Body of pancreas (tissue), 4 donors: Measurements from ENCODE around the gene TSPAN18. TPM values are rescaled to one million over a fixed set of nuclear protein-coding genes. Genes with fewer than 3 reads are reported as not detected.

ENCODE experiments used
- ATAC-seq: fragments of 150-250 bp; one replicate; pipeline ENCODE4 v1.9.1; 2016
- DNase-seq, 4 donors: peaks; one replicate each; pipeline ENCODE4 v3.0.0-alpha.2; 2019
- H3K27ac ChIP-seq, 4 donors: fragments of 200-600 bp; sonication (generic); 1 replicate in 3 of 4; 2 replicates in 1 of 4; pipeline versions ENCODE4 v1.5.1 to v1.6.1; 2016 to 2019; ENCODE audit warnings: mild to moderate bottlenecking in 1 of 4, mixed read lengths in 1 of 4, moderate library complexity in 1 of 4
- H3K27me3 ChIP-seq, 2 donors: fragments of 200-600 bp; sonication (generic); one replicate each; pipeline ENCODE4 v1.6.0; 2016; ENCODE audit warnings: mild to moderate bottlenecking in 1 of 2
- H3K36me3 ChIP-seq, 2 donors: fragments of 200-600 bp; sonication (generic); replicated peaks in 1 of 2; 2 replicates each; pipeline ENCODE4 v1.5.1; 2016; ENCODE audit warnings: low read depth in 2 of 2; ENCODE audit not compliant: insufficient read depth in 1 of 2
- H3K4me1 ChIP-seq: fragments of 200-600 bp; sonication (generic); one replicate; pipeline ENCODE4 v1.6.0; 2016
- H3K4me3 ChIP-seq, 2 donors: fragments of 200-600 bp; sonication (generic); 1 replicate in 1 of 2; 2 replicates in 1 of 2; pipeline ENCODE4 v1.5.1; 2016 to 2019
- H3K9me3 ChIP-seq, 3 donors: fragments of 200-600 bp; sonication (generic); 1 replicate in 2 of 3; 2 replicates in 1 of 3; pipeline ENCODE4 v1.5.1; 2016
- POLR2A ChIP-seq, 3 donors: fragments of 450-650 bp; IDR thresholded peaks; one replicate each; pipeline ENCODE4 v1.6.1; 2016; ENCODE audit warnings: antibody characterized with exemption in 3 of 3, mild to moderate bottlenecking in 2 of 3
- WGBS, 2 donors: methylation state at CpG; one replicate each; pipeline ENCODE4 v1.1.5; 2017; 5-methylcytosine and 5-hydroxymethylcytosine counted together
- intact Hi-C: fragments of 100-400 bp; cut with DNase I; formaldehyde crosslinking; loops from one replicate; pipeline ENCODE4 v1.15.1; 2023
- total RNA-seq, 2 donors: library from RNA; depleted of rRNA; stranded (reverse); fragments of >200 nt; gene quantifications; one replicate each; pipeline ENCODE4 v1.1.0, GENCODE V29; 2016
- TF ChIP-seq, protein P1 (sequence below), 7 experiments: fragments of 450-650 bp in 4 of 7; fragments of 200-600 bp in 3 of 7; sonication (generic) in 3 of 7; IDR thresholded peaks; one replicate each; pipeline ENCODE4 v1.5.1; 2016 to 2019; ENCODE audit warnings: antibody characterized with exemption in 7 of 7

Gene TSPAN18
- total RNA-seq, 2 donors from 2014 or later, result 2.1 to 3.0 TPM

DNA sequence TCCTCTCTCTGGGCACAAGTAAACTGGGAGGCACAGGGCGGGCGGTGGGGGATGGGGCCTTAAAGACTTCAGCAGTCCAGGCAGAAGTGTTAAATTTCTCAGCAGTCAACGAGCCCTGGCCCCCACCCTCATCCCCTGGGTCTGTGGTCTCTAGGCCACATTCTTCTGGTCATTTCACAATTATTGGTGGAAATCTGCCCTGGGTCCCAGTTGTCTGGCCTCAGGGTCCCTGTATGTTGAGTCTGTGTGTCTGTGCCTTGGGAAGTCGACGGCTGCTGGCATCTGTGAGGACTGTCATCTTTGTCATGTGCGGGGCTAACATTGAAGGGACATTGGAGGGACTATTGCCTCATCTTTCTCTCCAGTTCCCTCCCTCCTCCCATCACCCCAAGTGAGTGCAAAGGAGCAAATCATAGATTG lies 1.7 kb downstream of the TSPAN18 start:
- peaks cover 0 to 7% of the 10 kb centered on the region in 2 donors for H3K27me3 ChIP-seq
- no peak for TF ChIP-seq POLR2A (IDR thresholded peaks at IDR 0.05)
- TF ChIP-seq, protein P1, sequence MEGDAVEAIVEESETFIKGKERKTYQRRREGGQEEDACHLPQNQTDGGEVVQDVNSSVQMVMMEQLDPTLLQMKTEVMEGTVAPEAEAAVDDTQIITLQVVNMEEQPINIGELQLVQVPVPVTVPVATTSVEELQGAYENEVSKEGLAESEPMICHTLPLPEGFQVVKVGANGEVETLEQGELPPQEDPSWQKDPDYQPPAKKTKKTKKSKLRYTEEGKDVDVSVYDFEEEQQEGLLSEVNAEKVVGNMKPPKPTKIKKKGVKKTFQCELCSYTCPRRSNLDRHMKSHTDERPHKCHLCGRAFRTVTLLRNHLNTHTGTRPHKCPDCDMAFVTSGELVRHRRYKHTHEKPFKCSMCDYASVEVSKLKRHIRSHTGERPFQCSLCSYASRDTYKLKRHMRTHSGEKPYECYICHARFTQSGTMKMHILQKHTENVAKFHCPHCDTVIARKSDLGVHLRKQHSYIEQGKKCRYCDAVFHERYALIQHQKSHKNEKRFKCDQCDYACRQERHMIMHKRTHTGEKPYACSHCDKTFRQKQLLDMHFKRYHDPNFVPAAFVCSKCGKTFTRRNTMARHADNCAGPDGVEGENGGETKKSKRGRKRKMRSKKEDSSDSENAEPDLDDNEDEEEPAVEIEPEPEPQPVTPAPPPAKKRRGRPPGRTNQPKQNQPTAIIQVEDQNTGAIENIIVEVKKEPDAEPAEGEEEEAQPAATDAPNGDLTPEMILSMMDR (IDR thresholded peaks at IDR 0.05), result no peak
- no peaks in the 10 kb centered on the region for H3K9me3 ChIP-seq
- intact Hi-C loops, result no loop called here
- ATAC-seq (no peak), DNase-seq (no peak)
- 41 to 43% methylated on average over 6 of the region's 6 CpGs for WGBS, 2 donors
- H3K4me1 ChIP-seq, result peaks cover 20% of the 10 kb centered on the region
- no peak overlapping the region for H3K4me3 ChIP-seq
- no peaks in the 10 kb centered on the region for H3K36me3 ChIP-seq
- no peak overlapping the region for H3K27ac ChIP-seq

DNA sequence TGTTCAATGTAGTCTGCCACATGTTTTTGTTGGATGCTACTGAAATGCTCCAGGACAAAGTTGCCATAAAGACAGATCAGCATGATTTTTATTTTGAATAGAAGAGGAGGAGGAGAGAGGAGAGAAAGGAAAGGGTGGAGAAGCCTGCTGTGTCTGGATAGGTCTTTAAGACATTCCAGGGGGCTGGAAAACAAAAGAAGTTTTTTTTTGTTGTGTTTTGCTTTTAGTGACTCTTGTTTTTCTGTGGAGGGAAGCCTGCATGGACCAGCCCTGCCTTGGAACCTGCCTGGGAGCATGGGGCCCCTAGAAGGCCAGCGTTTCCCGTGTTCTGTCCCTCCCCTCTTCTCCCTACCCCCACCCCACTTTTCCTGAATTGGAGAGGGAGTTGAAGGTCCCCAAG lies 2.3 kb downstream of the TSPAN18 start:
- TF ChIP-seq, protein P1 (IDR thresholded peaks at IDR 0.05), result no peak
- no peak for TF ChIP-seq POLR2A (IDR thresholded peaks at IDR 0.05)
- 39 to 50% methylated on average over 2 of the region's 2 CpGs for WGBS, 2 donors
- DNase-seq (no peak), ATAC-seq (no peak)
- peaks cover 0 to 7% of the 10 kb centered on the region in 2 donors for H3K27me3 ChIP-seq
- intact Hi-C loops, result no loop called here
- peaks cover 20% of the 10 kb centered on the region for H3K4me1 ChIP-seq
- no peaks in the 10 kb centered on the region for H3K36me3 ChIP-seq
- H3K27ac ChIP-seq, result no peak overlapping the region
- H3K4me3 ChIP-seq, result no peak overlapping the region
- H3K9me3 ChIP-seq, result no peaks in the 10 kb centered on the region

DNA sequence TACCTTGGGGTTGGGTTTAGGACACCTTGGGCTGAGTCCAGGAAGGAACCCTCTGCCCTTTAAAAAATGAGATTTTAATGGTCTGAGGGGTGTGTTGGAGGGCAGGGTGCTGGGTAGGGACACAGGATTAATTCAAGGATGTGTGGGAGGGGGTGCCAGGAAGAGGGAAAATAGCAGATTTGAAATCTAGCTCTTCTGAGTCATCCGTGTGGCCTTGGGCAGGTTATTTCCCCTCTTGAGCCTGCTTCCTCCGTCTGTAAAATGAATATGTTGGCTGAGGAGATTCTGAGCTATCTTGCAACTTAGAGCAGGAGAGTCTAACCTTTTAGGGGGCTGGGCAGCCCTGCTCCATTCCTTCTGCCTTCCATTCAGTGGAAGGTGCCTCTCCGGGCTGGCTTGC lies 3.0 kb downstream of the TSPAN18 start:
- Histone ChIP-seq H3K4me1 (peaks cover 20% of the 10 kb centered on the region), H3K36me3 (no peaks in the 10 kb centered on the region), H3K27me3 (peaks cover 0 to 7% of the 10 kb centered on the region in 2 donors), H3K9me3 (no peaks in the 10 kb centered on the region), H3K27ac (no peak overlapping the region), H3K4me3 (no peak overlapping the region)
- TF ChIP-seq, protein P1 (IDR thresholded peaks at IDR 0.05), result no peak
- no peak for TF ChIP-seq POLR2A (IDR thresholded peaks at IDR 0.05)
- ATAC-seq (no peak), DNase-seq (no peak)
- intact Hi-C loops, result loop anchor here (5.0 kb wide), 1 partner anchor 183 kb away; no protein-coding TSS in a partner anchor
- 61 to 64% methylated on average over 3 of the region's 3 CpGs for WGBS, 2 donors

DNA sequence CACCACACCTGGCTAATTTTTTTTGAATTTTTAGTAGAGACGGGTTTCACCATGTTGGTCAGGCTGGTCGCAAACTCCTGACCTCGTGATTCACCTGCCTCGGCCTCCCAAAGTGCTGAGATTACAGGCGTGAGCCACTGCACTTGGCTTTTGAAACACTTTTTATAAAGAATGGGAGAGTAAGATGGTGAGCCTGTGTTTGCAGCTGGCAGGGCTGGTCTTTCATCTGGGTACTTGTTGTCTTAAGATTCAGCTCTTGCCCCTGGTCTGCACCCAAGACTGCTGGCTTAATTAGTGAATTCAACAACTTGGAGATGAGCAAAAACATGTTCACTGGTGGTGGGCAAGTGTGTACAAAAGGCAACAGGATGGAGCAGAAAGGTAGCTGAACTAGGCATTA lies 4.0 kb downstream of the TSPAN18 start:
- WGBS, 2 donors, result 61 to 70% methylated on average over 3 to 5 of the region's 5 CpGs
- H3K27me3 ChIP-seq, result peaks cover 0 to 7% of the 10 kb centered on the region in 2 donors
- H3K9me3 ChIP-seq, result no peaks in the 10 kb centered on the region
- no peak overlapping the region for H3K4me3 ChIP-seq
- no peaks in the 10 kb centered on the region for H3K36me3 ChIP-seq
- ATAC-seq (no peak), DNase-seq (no peak)
- H3K27ac ChIP-seq, result no peak overlapping the region
- intact Hi-C loops, result loop anchor here (5.0 kb wide), 1 partner anchor 182 kb away; no protein-coding TSS in a partner anchor
- peaks cover 20% of the 10 kb centered on the region for H3K4me1 ChIP-seq
- TF ChIP-seq POLR2A (IDR thresholded peaks at IDR 0.05), result no peak
- TF ChIP-seq, protein P1 (IDR thresholded peaks at IDR 0.05), result no peak
